ENCODE data around the gene KIF25.
"Not testable (repeated sequence)": the region's sequence is repeated elsewhere in the genome, so short reads cannot be mapped to it uniquely, and the experiment has no call there.

The KIF25 gene

GRCh38 chr6:167976116-167976657 is 21.3 kb upstream of the KIF25 start:
- not testable (repeated sequence) for DNase-seq

GRCh38 chr6:167976708-167977107 is 20.8 kb upstream of the KIF25 start:
- DNase-seq, result no peak

GRCh38 chr6:167977717-167978467 is 19.6 kb upstream of the KIF25 start:
- no peak for DNase-seq

GRCh38 chr6:167978607-167979006 is 18.9 kb upstream of the KIF25 start:
- no peak for DNase-seq

GRCh38 chr6:167979436-167980139 is 17.9 kb upstream of the KIF25 start:
- DNase-seq, result no peak

- no peak for DNase-seq
These were observed 16.4 kb upstream of the KIF25 start for GRCh38 chr6:167980911-167981580.

- no peak for DNase-seq
These were observed 15.5 kb upstream of the KIF25 start for GRCh38 chr6:167981916-167982462.

- DNase-seq, result no peak
These were observed 13.2 kb upstream of the KIF25 start for GRCh38 chr6:167984144-167984719.

GRCh38 chr6:167984876-167985604 is 12.4 kb upstream of the KIF25 start:
- DNase-seq, result no peak

- DNase-seq, result no peak
These were observed 11.4 kb upstream of the KIF25 start for GRCh38 chr6:167985911-167986595.

GRCh38 chr6:167987396-167988153 is 9.9 kb upstream of the KIF25 start:
- no peak for DNase-seq

GRCh38 chr6:167988154-167988495 is 9.3 kb upstream of the KIF25 start:
- no peak for DNase-seq

- DNase-seq, result no peak
These were observed 8.3 kb upstream of the KIF25 start for GRCh38 chr6:167988945-167989841.

- no peak for DNase-seq
These were observed 7.2 kb upstream of the KIF25 start for GRCh38 chr6:167990016-167990945.

- no peak for DNase-seq
These were observed 4.3 kb upstream of the KIF25 start for GRCh38 chr6:167993169-167993568.

GRCh38 chr6:167993831-167994230 is 3.6 kb upstream of the KIF25 start:
- no peak for DNase-seq

- DNase-seq, result no peak
These were observed 2.2 kb upstream of the KIF25 start for GRCh38 chr6:167995302-167995701.

GRCh38 chr6:167995731-167996151 is 1.7 kb upstream of the KIF25 start:
- no peak for DNase-seq
